HFFc6 (cell line): Measurements from ENCODE around the gene BPI. TPM values are rescaled to one million over a fixed set of nuclear protein-coding genes. Genes with fewer than 3 reads are reported as not detected.
A peak's percentile ranks its signal among the peaks of the same experiment; 100 is the strongest.
"Not testable (repeated sequence)": the region's sequence is repeated elsewhere in the genome, so short reads cannot be mapped to it uniquely, and the experiment has no call there.

Source experiments
- DNase-seq: peaks from one replicate; pipeline ENCODE4 v3.0.0-alpha.2; 2018
- H3K27ac Mint-ChIP-seq: 2 replicates; pipeline ENCODE4 v1.8.0; 2020; ENCODE audit warnings: mild to moderate bottlenecking, mixed read lengths
- H3K27me3 Mint-ChIP-seq: 2 replicates; pipeline ENCODE4 v1.8.0; 2021; ENCODE audit warnings: mild to moderate bottlenecking, moderate library complexity, mixed read lengths; ENCODE audit not compliant: insufficient read depth
- H3K36me3 Mint-ChIP-seq: 2 replicates; pipeline ENCODE4 v1.8.0; 2021; ENCODE audit warnings: low read depth, mixed read lengths
- H3K4me1 Mint-ChIP-seq: 2 replicates; pipeline ENCODE4 v1.8.0; 2020; ENCODE audit warnings: low read depth, mixed read lengths
- H3K4me3 Mint-ChIP-seq: 2 replicates; pipeline ENCODE4 v1.8.0; 2020; ENCODE audit warnings: mild to moderate bottlenecking, moderate library complexity, mixed read lengths
- H3K9me3 Mint-ChIP-seq: 2 replicates; pipeline ENCODE4 v1.8.0; 2020; ENCODE audit warnings: mild to moderate bottlenecking, mixed read lengths
- CTCF ChIP-seq: fragments of 200-600 bp; sonication (generic); IDR thresholded peaks from 2 replicates; pipeline ENCODE4 v1.5.0; 2021; ENCODE audit warnings: antibody characterized with exemption, mild to moderate bottlenecking
- total RNA-seq, 6 experiments: library from RNA; stranded (reverse); fragmentation: NEBNext Ultra II Directional; extraction: Animal tissue kit (Norgen Biotek cat#: 25700); gene quantifications; 2 replicates in 1 of 6; 3 replicates in 5 of 6; pipeline ENCODE4 v1.2.3, GENCODE V29; 2021

Gene BPI
- total RNA-seq, 6 experiments from 2014 or later = not detected

- H3K4me3 Mint-ChIP-seq = no peak overlapping the region
- no peak for DNase-seq
- peak overlapping the region; percentile 54 for H3K27ac Mint-ChIP-seq
- peaks cover 77% of the 10 kb centered on the region for H3K4me1 Mint-ChIP-seq
- H3K9me3 Mint-ChIP-seq = peaks cover 10% of the 10 kb centered on the region; the same call in 1 of the 2 replicates
- H3K36me3 Mint-ChIP-seq = peaks cover 10% of the 10 kb centered on the region; the same call in 1 of the 2 replicates
- TF ChIP-seq CTCF = no peak
- peaks cover 2% of the 10 kb centered on the region; the same call in 1 of the 2 replicates for H3K27me3 Mint-ChIP-seq
Measured at GRCh38 chr20:38277691-38278090, 26.3 kb upstream of the BPI start.

- Mint-ChIP-seq H3K9me3 (peaks cover 10% of the 10 kb centered on the region; the same call in 1 of the 2 replicates), H3K27ac (peak overlapping the region; percentile 54; the same call in 1 of the 2 replicates), H3K4me3 (no peak overlapping the region), H3K27me3 (peaks cover 4% of the 10 kb centered on the region), H3K4me1 (peaks cover 73% of the 10 kb centered on the region), H3K36me3 (peaks cover 10% of the 10 kb centered on the region; the same call in 1 of the 2 replicates)
- no peak for TF ChIP-seq CTCF
- DNase-seq = no peak
Measured at GRCh38 chr20:38278131-38278530, 25.8 kb upstream of the BPI start.

- Mint-ChIP-seq H3K27ac (no peak overlapping the region), H3K4me1 (peaks cover 66% of the 10 kb centered on the region), H3K27me3 (peaks cover 4% of the 10 kb centered on the region), H3K36me3 (peaks cover 10% of the 10 kb centered on the region; the same call in 1 of the 2 replicates), H3K9me3 (peaks cover 10% of the 10 kb centered on the region; the same call in 1 of the 2 replicates), H3K4me3 (no peak overlapping the region; the same call in 1 of the 2 replicates)
- TF ChIP-seq CTCF = no peak
- no peak for DNase-seq
Measured at GRCh38 chr20:38278763-38279162, 25.2 kb upstream of the BPI start.

GRCh38 chr20:38281176-38281915 lies 22.6 kb upstream of the BPI start:
- H3K27ac Mint-ChIP-seq, DNase-seq, H3K4me3 Mint-ChIP-seq, H3K27me3 Mint-ChIP-seq, H3K9me3 Mint-ChIP-seq: not testable (repeated sequence)
- Mint-ChIP-seq H3K36me3 (peaks cover 15% of the 10 kb centered on the region), H3K4me1 (peaks cover 43% of the 10 kb centered on the region)
- TF ChIP-seq CTCF = peak; percentile 50

- Mint-ChIP-seq H3K4me3 (no peak overlapping the region), H3K27me3 (peaks cover 4% of the 10 kb centered on the region), H3K4me1 (peaks cover 44% of the 10 kb centered on the region), H3K27ac (no peak overlapping the region), H3K36me3 (peaks cover 16% of the 10 kb centered on the region), H3K9me3 (0 out of 2 replicates have a peak, but pooled peaks cover 4% of the 10 kb centered on the region)
- TF ChIP-seq CTCF = no peak
- no peak for DNase-seq
Measured at GRCh38 chr20:38283236-38283635, 20.7 kb upstream of the BPI start.

GRCh38 chr20:38284066-38284650 lies 19.8 kb upstream of the BPI start:
- not testable (repeated sequence) for H3K27ac Mint-ChIP-seq, H3K4me3 Mint-ChIP-seq, H3K27me3 Mint-ChIP-seq, H3K9me3 Mint-ChIP-seq, DNase-seq
- Mint-ChIP-seq H3K4me1 (peaks cover 35% of the 10 kb centered on the region), H3K36me3 (peaks cover 16% of the 10 kb centered on the region)
